GM21526 (cell line): ENCODE results near the gene CITED1.

Source experiments
- ATAC-seq: cut with Tn5 transposase; IDR thresholded peaks from one replicate; pipeline ENCODE4 v1.9.1; 2021; ENCODE audit warnings: moderate library complexity; ENCODE audit not compliant: unreplicated experiment, low FRiP score

CITED1 gene

GRCh38 chrX:72271812-72272211, 33.9 kb downstream of the CITED1 start:
- ATAC-seq, result no peak

GRCh38 chrX:72271091-72271788, 34.5 kb downstream of the CITED1 start:
- no peak for ATAC-seq

- ATAC-seq, result no peak
These were observed 35.3 kb downstream of the CITED1 start for GRCh38 chrX:72270316-72270866.

GRCh38 chrX:72269671-72270251, 36.0 kb downstream of the CITED1 start:
- ATAC-seq, result no peak

- ATAC-seq, result no peak
These were observed 36.9 kb downstream of the CITED1 start for GRCh38 chrX:72268597-72269365.

GRCh38 chrX:72265263-72265662, 40.5 kb downstream of the CITED1 start:
- no peak for ATAC-seq

- no peak for ATAC-seq
These were observed 43.6 kb downstream of the CITED1 start for GRCh38 chrX:72262077-72262476.

GRCh38 chrX:72260448-72260847, 45.3 kb downstream of the CITED1 start:
- no peak for ATAC-seq

GRCh38 chrX:72258174-72258573, 47.5 kb downstream of the CITED1 start:
- no peak for ATAC-seq

- ATAC-seq, result no peak
These were observed 49.9 kb downstream of the CITED1 start for GRCh38 chrX:72255864-72256263.

GRCh38 chrX:72255445-72255844, 50.3 kb downstream of the CITED1 start:
- ATAC-seq, result no peak

GRCh38 chrX:72254816-72255215, 50.9 kb downstream of the CITED1 start:
- no peak for ATAC-seq

GRCh38 chrX:72253686-72254085, 52.0 kb downstream of the CITED1 start:
- ATAC-seq, result no peak
